ENCODE data around the gene COL9A1. TPM values are rescaled to one million over a fixed set of nuclear protein-coding genes. Genes with fewer than 3 reads are reported as not detected.

COL9A1 gene
- total RNA-seq, 1 donor from 2014 or later, result not detected

GRCh38 chr6:70176842-70177550 is 125.9 kb downstream of the COL9A1 start:
- intact Hi-C loops (cut with micrococcal nuclease), result no loop called here
- Mint-ChIP-seq H3K27me3 (ENCODE audit: insufficient read depth) (no peaks in the 10 kb centered on the region), H3K36me3 (ENCODE audit: low read depth) (no peaks in the 10 kb centered on the region), H3K4me3 (no peak overlapping the region), H3K9me3 (no peaks in the 10 kb centered on the region), H3K4me1 (ENCODE audit: low read depth) (no peaks in the 10 kb centered on the region), H3K27ac (no peak overlapping the region)
- DNase-seq (ENCODE audit: low spot score), result no peak

- H3K27me3 Mint-ChIP-seq (ENCODE audit: insufficient read depth), result peaks cover 2% of the 10 kb centered on the region
- H3K27ac Mint-ChIP-seq, result no peak overlapping the region
- H3K9me3 Mint-ChIP-seq, result no peaks in the 10 kb centered on the region
- H3K4me3 Mint-ChIP-seq, result no peak overlapping the region
- intact Hi-C loops (cut with micrococcal nuclease), result no loop called here
- DNase-seq (ENCODE audit: low spot score), result no peak
- H3K36me3 Mint-ChIP-seq (ENCODE audit: low read depth), result no peaks in the 10 kb centered on the region
- H3K4me1 Mint-ChIP-seq (ENCODE audit: low read depth), result no peaks in the 10 kb centered on the region
Observed at GRCh38 chr6:70175770-70176169, 127.1 kb downstream of the COL9A1 start.

GRCh38 chr6:70172252-70172651 is 130.6 kb downstream of the COL9A1 start:
- intact Hi-C loops (cut with micrococcal nuclease), result no loop called here
- no peak for DNase-seq (ENCODE audit: low spot score)
- H3K27me3 Mint-ChIP-seq (ENCODE audit: insufficient read depth), result peaks cover 9% of the 10 kb centered on the region
- H3K9me3 Mint-ChIP-seq, result no peaks in the 10 kb centered on the region
- H3K4me1 Mint-ChIP-seq (ENCODE audit: low read depth), result no peaks in the 10 kb centered on the region
- no peak overlapping the region for H3K4me3 Mint-ChIP-seq
- H3K27ac Mint-ChIP-seq, result no peak overlapping the region
- no peaks in the 10 kb centered on the region for H3K36me3 Mint-ChIP-seq (ENCODE audit: low read depth)

GRCh38 chr6:70171236-70171635 is 131.6 kb downstream of the COL9A1 start:
- DNase-seq (ENCODE audit: low spot score), result no peak
- H3K4me3 Mint-ChIP-seq, result no peak overlapping the region
- H3K36me3 Mint-ChIP-seq (ENCODE audit: low read depth), result no peaks in the 10 kb centered on the region
- H3K9me3 Mint-ChIP-seq, result no peaks in the 10 kb centered on the region
- intact Hi-C loops (cut with micrococcal nuclease), result no loop called here
- no peaks in the 10 kb centered on the region for H3K4me1 Mint-ChIP-seq (ENCODE audit: low read depth)
- H3K27me3 Mint-ChIP-seq (ENCODE audit: insufficient read depth), result peaks cover 17% of the 10 kb centered on the region
- no peak overlapping the region for H3K27ac Mint-ChIP-seq

GRCh38 chr6:70168681-70169377 is 134.1 kb downstream of the COL9A1 start:
- intact Hi-C loops (cut with micrococcal nuclease), result no loop called here

More at GRCh38 chr6:70168681-70169377, 134.1 kb downstream of the COL9A1 start:
- no peaks in the 10 kb centered on the region for H3K4me1 Mint-ChIP-seq (ENCODE audit: low read depth)
- H3K36me3 Mint-ChIP-seq (ENCODE audit: low read depth), result no peaks in the 10 kb centered on the region
- no peak for DNase-seq (ENCODE audit: low spot score)
- H3K27ac Mint-ChIP-seq, result no peak overlapping the region
- H3K4me3 Mint-ChIP-seq, result no peak overlapping the region
- no peaks in the 10 kb centered on the region for H3K9me3 Mint-ChIP-seq
- H3K27me3 Mint-ChIP-seq (ENCODE audit: insufficient read depth), result peaks cover 22% of the 10 kb centered on the region

Other genes with a start within 250 kb of the COL9A1 start
- 9.9 and 11.8 TPM in 2 replicates for gene FAM135A, start 110.4 kb upstream of the COL9A1 start, total RNA-seq